Dedifferentiated amniotic fluid mesenchymal stem cell (primary cell): ENCODE data around the gene MRO.
"Not testable (repeated sequence)": the region's sequence is repeated elsewhere in the genome, so short reads cannot be mapped to it uniquely, and the experiment has no call there.

ENCODE experiments used
- DNase-seq: peaks from one replicate; pipeline ENCODE4 v3.0.0-alpha.2; 2016; ENCODE audit errors: extremely low spot score

Gene MRO

GRCh38 chr18:50819728-50820378, at the start of gene MRO:
TSS of gene MRO (minus strand) at chr18:50820016. CDS start at chr18:50809400, 10,616 bp downstream.
- DNase-seq = peak; percentile 37

DNA sequence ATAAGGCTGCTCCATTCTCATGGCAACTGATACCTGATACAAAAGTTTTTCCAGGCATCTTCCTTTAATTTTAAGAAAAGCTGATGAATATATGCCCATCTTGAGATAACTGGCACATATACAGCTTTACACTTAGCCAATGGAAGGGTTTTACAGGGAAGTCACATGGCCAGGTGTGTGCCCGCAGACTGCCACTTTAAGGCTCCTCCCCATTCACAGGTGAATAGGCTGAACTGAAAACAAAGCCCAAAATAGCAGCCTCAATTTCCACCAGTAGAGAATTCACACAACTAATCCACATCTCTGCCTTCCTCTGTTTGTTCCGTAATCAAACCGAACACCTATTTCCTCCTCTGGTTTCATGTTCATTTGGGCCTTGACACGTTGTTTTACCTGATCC, 49.3 kb upstream of the MRO start:
- no peak for DNase-seq

GRCh38 chr18:50866765-50867164, 46.9 kb upstream of the MRO start:
- DNase-seq = no peak

DNA sequence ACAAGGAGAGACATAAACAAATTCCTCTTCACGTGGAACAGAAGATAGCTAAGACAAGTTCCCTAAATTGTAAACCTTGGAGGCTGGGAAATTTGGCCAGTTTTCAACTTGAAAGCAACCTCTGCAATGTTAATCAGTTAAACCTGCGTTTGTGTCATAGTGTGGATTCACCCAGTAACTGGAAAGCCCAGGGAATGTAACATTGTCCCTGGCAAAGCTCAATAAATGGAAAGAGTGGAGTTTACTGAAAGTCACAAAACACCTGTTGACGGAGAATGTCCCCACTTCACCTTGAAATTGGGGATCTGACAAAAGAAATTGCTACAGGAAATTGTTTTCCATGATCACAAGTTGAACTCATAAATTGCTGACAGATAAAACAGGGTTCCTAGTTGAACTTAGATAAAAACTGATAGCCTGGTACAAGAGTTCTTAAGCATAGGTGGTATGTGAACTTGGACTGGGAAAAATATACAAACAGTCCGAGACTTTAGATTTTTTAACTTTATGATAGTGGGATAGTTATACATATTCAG, 44.1 kb upstream of the MRO start:
- no peak for DNase-seq

- DNase-seq = no peak
Measured at GRCh38 chr18:50862401-50862800, 42.6 kb upstream of the MRO start.

DNA sequence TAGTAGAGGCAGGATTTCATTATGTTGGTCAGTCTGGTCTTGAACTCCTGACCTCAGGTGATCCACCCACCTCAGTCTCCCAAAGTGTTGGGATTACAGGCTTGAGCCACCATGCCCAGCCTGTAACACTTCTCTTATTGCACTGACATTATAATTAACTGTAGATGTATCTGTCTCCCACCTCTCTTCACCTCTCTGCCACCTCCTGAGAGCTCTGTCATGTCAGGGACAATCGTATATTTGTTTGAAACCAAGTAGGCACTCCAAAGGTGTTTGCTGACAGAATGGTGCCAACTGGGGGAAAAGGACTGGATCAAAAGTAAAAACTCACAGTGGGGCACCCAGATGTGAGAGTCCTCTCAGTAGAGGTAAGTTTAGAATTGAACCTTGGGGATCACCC, 41.8 kb upstream of the MRO start:
- DNase-seq = no peak

- no peak for DNase-seq
Measured at GRCh38 chr18:50859793-50860555, 40.2 kb upstream of the MRO start.

GRCh38 chr18:50857694-50858093, 37.9 kb upstream of the MRO start:
- DNase-seq = no peak

DNA sequence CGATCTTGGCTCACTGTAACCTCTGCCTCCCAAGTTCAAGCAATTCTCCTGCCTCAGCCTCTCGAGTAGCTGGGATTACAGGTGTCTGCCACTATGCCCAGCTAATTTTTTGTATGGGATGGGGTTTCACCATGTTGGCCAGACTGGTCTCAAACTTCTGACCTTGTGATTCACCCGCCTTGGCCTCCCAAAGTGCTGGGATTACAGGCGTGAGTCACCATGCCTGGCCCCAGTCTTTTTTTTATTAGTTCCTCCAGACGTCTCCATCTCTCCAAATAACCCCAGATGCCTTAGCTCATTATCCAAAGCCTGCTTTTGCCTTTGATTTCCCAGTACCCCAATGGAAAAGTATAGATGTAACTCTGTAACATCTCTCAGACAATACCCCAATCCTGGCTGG, 37.4 kb upstream of the MRO start:
- DNase-seq = not testable (repeated sequence)

DNA sequence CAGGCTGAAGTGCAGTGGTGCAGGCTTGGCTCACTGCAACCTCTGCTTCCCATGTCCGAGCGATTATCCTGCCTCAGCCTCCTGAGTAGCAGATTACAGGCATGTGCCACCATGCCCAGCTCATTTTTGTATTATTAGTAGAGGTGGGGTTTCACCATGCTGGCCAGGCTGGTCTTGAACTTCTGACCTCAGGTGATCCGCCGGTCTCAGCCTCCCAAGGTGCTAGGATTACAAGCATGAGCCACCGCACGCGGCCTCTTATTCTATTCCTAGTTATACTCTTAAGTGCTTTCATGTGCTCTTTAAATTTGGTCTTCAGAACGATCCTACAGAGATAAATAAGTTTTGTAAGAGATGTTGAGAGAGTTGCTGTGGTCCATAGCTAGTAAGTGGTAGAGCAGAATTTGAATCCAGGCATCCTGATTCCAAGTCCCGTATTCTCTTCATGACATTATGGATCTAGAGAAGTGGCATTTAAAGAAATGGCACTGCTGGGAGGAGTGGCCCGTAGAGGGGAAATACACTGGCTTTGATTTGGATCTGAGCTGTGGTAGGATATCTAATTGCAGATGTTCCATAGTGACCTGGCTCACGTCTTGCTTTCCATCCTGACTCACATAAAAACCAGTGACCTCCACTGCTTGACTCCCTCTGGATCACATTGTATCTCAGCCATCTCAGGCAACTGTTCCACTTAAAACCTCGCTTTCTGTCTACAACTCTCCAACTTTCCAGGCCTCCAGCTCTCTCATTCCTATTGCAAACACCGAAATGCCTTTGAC, 36.4 kb upstream of the MRO start:
- no peak for DNase-seq

DNA sequence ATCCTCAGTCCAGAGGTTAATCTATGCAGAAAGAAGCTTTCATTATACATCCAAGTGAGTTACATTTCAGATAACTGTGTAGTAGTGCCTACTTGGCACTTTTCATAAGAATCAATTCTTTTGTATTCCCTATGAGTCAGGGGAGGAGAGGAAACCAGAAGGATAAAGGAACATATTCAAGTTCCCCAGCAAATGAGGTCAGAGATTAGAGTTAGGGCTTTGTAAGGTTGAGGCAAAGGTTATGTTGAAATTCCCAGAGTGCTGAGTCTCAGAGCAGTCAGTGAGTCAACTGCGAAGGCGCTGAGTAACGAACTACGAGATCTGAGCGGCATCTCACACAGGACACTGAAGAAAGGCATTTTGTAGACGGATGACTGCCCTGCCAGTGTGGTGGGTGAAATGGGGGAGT, 34.1 kb upstream of the MRO start:
- DNase-seq = no peak

DNA sequence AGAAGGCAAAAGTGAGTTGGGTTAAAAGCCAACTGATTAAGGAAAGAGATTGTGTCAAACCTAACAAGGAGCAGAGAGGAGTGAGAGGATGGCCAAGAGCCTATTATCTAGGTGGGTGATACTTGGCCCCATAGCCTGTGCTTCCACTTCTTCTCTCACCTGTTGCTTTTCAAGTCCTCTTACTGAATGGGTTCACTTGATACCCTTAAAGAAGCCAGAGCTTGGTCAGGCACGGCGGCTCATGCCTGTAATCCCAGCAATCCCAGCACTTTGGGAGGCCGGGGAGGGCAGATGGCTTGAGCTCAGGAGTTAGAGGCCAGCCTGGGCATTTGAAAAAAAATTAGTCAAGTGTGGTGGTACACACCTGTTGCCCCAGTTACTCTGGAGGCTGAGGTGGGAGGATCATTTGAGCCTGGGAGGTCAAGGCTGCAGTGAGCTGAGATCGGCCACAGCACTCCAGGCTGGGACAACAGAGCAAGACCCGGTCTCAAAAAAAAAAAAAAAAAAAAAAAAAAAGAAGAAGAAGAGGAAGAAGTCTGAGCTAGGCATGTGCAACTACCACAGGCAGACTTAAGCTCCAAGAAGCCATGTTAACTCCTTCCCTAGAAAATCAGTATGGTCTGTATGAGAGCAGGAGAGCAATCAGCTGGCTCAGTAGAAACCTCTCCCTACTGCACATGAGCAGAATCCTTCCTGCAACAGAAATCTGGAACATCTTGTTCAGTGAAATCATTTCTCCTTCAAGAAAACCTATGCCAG, 30.7 kb upstream of the MRO start:
- DNase-seq = no peak

DNA sequence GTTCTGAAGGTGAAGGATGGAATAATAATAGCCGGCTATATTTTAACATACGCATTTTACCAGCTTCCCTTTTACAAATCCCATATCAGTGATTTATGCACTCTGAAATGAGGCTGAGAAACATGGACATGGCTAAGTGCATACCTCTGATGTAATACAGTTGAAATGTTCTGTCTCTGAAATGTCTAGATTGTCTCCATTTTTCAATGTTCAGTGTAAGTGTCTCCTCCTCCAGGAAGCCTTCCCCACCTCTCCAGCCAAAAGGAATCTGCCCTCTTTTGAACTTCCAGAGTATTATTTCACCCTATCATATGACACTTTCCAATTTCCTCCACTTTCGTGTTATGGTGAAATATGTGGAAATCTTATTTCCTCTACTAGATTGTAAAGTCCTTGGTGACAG, 29.6 kb upstream of the MRO start:
- peak; percentile 27 for DNase-seq

DNA sequence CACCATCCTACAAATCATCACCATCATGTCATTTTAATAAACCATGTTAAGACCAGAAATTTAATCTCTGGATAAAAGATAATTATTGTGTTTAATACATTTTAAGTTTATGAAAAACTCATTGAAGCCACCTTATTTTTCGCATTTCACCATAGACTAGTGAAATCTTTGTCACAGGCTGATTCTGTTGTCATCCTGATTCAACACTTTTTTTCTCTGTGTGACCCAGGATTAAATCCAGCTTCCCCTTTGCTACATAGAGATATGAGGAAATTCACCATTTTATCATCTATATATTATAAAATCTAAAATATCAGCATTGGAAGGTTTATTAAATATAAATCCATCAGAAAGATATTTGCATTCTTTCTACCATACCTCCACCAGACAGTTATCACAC, 29.2 kb upstream of the MRO start:
- DNase-seq = no peak

DNA sequence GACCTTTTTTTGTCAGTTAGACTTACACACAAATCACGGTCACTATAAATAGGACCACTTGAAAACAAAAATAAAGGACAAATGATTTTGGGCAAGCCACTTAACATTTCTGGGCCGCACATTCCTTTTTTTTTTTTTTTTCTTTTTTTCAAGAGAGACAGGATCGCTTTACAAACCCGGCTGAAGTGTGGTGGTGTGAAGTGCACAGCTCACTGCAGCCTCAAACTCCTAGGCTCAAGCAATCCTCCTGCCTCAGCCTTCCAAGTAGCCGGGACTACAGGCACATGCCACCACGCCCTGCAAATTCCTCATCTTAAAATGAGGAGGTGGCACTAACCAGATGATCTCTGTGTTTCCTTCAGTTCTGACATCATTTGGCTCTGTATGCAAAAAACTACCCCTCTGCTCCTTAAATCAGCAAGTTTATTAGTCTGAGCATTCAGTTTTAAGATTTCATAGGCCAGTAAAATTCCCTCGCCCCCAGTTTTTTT, 28.3 kb upstream of the MRO start:
- DNase-seq = no peak

DNA sequence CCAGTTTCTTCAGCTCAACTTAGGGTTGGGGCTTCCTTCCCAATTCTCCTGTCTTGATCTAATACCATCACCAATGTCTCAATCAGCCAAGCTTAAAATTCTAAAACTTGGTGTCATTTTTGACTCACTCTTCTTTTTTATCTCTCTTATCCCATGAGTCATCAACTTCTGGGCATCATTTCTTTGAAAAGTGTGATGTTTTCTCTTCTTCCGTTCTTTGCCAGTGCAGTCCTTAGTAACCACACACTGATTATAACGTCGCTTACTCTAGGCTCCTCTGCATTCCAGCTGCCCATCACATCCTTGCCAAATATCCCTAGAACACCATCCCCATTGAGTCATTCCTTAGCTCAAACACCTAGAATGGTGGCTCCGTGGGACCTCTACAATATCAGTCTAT, 27.4 kb upstream of the MRO start:
- DNase-seq = no peak

DNA sequence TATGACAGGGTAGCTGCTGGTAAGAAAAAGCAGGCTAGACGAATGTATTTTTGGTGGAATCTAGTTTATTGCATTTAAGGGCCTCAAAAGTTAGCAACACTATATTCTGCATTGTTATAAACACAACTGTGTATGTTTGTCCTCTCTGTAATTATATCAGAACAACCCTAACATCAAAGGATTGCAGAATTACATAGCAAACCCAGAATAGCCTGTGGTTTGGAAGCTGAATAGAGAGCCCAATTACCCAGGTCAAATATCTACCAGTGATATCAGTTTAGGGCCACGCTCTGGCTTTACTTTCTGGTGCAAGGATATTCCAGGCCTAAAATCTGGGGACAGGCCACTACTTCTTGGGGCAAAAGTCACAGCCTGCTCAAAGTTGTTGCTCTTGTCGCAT, 25.1 kb upstream of the MRO start:
- DNase-seq = no peak

- no peak for DNase-seq
Measured at GRCh38 chr18:50844554-50844953, 24.7 kb upstream of the MRO start.

- DNase-seq = no peak
Measured at GRCh38 chr18:50842846-50843245, 23.0 kb upstream of the MRO start.

GRCh38 chr18:50839996-50840395, 20.2 kb upstream of the MRO start:
- DNase-seq = no peak

DNA sequence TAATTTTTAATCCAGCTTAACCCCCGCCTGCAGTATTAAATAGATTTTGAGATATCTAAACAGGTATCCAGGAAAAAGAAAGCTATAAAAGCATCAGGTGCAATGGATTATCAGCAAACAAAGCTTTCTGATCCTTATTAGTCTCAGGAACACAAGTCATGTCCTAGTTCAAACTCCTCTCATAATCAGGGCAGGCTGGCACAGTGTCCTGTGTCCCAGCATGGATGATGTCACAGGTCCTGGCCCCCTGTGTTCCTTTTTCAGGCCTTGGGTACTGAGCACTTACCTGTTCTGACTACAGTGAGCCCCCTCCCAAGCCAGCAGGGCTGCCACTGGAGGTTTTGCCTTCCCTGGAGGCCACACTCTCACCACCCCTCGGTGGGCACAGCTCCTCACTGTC, 19.5 kb upstream of the MRO start:
- no peak for DNase-seq

- no peak for DNase-seq
Measured at GRCh38 chr18:50836521-50836957, 16.7 kb upstream of the MRO start.
